Measurements from ENCODE around the gene AQP1.

GRCh38 chr7:30918676-30919075, 7.0 kb downstream of the AQP1 start:
- TF ChIP-seq ZFX (IDR thresholded peaks at IDR 0.05) (no peak), CTCF (conservative IDR thresholded peaks at IDR 0.05) (no peak)

Measured in C4-2B (cell line).